ENCODE data around the gene LCOR. TPM values are rescaled to one million over a fixed set of nuclear protein-coding genes. Genes with fewer than 3 reads are reported as not detected.

The LCOR gene
- total and polyA plus RNA-seq, 2 of the 13 experiments (the other 11 are each of a cell fraction or from before 2014, with no cell fraction given): 12.4 to 23.7 TPM

GRCh38 chr10:97007417-97007816 lies 175.3 kb downstream of the LCOR start:
- ATAC-seq (no peak), FAIRE-seq (no peak), DNase-seq (ENCODE audit: low spot score) (no peak)
- H3K9ac ChIP-seq (ENCODE audit: insufficient read depth, low read depth, low read length): no peak overlapping the region
- H3K36me3 ChIP-seq (replicated peaks in 1 of 2; ENCODE audit: control insufficient read depth in 1 of 2, insufficient read depth in 2 of 2, low read length in 2 of 2): no peaks in the 10 kb centered on the region
- no peaks in the 10 kb centered on the region for H4K20me1 ChIP-seq (ENCODE audit: insufficient read depth, low read length)
- WGBS (ENCODE audit: low lambda C conversion rate): 60% methylated on average over 1 of the region's 1 CpG
- ChIA-PET CTCF (ENCODE audit: low intra/inter-chr PET ratio, low total read pairs) (no interaction called here), POLR2A (no interaction called here)
- in situ Hi-C loops (cut with HindIII; ENCODE audit: extremely low pct_ligation_motif_present, low pct_unique_long_range_greater_than_20kb): no loop called here
- peaks cover 12% of the 10 kb centered on the region for H3K9me3 ChIP-seq (ENCODE audit: low read length)
- no peak for TF ChIP-seq TRIM22 (IDR thresholded peaks at IDR 0.05)
- no peak for TF ChIP-seq TBX2 (CRISPR knock-in tag; IDR thresholded peaks at IDR 0.05; ENCODE audit: borderline replicate concordance)
- TF ChIP-seq ETV5 (CRISPR knock-in tag; IDR thresholded peaks at IDR 0.05; ENCODE audit: borderline replicate concordance): no peak
- TF ChIP-seq ZSCAN12 (CRISPR knock-in tag; IDR thresholded peaks at IDR 0.05): no peak
- TF ChIP-seq HINFP (CRISPR knock-in tag; IDR thresholded peaks at IDR 0.05; ENCODE audit: low read depth): no peak
- TF ChIP-seq GATA4 (IDR thresholded peaks at IDR 0.05; ENCODE audit: borderline replicate concordance, low read depth): no peak
- no peak for TF ChIP-seq ZNF614 (CRISPR knock-in tag; IDR thresholded peaks at IDR 0.05; ENCODE audit: borderline replicate concordance)
- no peak for TF ChIP-seq HNF1B (CRISPR knock-in tag; IDR thresholded peaks at IDR 0.05)
- TF ChIP-seq THYN1 (CRISPR knock-in tag; IDR thresholded peaks at IDR 0.05; ENCODE audit: borderline replicate concordance, low read depth): no peak
- no peak for TF ChIP-seq SALL2 (CRISPR knock-in tag; IDR thresholded peaks at IDR 0.05)
- no peak for TF ChIP-seq SP5 (CRISPR knock-in tag; IDR thresholded peaks at IDR 0.05; ENCODE audit: borderline replicate concordance, low read depth)
- TF ChIP-seq ZNF598 (CRISPR knock-in tag; IDR thresholded peaks at IDR 0.05; ENCODE audit: borderline replicate concordance): no peak
- no peak for TF ChIP-seq CENPX (CRISPR knock-in tag; IDR thresholded peaks at IDR 0.05)
- no peak for TF ChIP-seq NCOA2 (CRISPR knock-in tag; IDR thresholded peaks at IDR 0.05)
- TF ChIP-seq ZNF816 (CRISPR knock-in tag; IDR thresholded peaks at IDR 0.05; ENCODE audit: borderline replicate concordance): no peak
- H3K27me3 ChIP-seq (ENCODE audit: control insufficient read depth in 1 of 2, insufficient read depth in 2 of 2, low read length in 2 of 2): peaks cover 0 to 3% of the 10 kb centered on the region in 2 experiments; a peak in 1 of 5 replicates
- H3K4me1 ChIP-seq (ENCODE audit: insufficient read depth, low read length): peaks cover 10% of the 10 kb centered on the region; the same call in 1 of the 2 replicates
- no peak overlapping the region for H3K27ac ChIP-seq (ENCODE audit: extremely low read length, insufficient read depth, low read length)
- BruUV-seq (replicated peaks): no TSS peak
- H3K4me3 ChIP-seq (replicated peaks in 1 of 3; ENCODE audit: insufficient read depth in 1 of 3, low read depth in 2 of 3, low read length in 3 of 3): no peak overlapping the region
- intact Hi-C loops (cut with micrococcal nuclease; ENCODE audit: unreplicated experiment): no loop called here
- H2AFZ ChIP-seq (ENCODE audit: low read length): no peak overlapping the region
- H3K79me2 ChIP-seq (ENCODE audit: insufficient read depth, low read length): no peaks in the 10 kb centered on the region
- H3K4me2 ChIP-seq (ENCODE audit: low read depth, low read length): no peak overlapping the region
